H9 (cell line): ENCODE data around the gene BLOC1S5. TPM values are rescaled to one million over a fixed set of nuclear protein-coding genes. Genes with fewer than 3 reads are reported as not detected.

Source experiments
- DNase-seq: peaks from one replicate; pipeline ENCODE4 v3.0.0-alpha.2; 2017
- H2AFZ ChIP-seq: one replicate; pipeline ENCODE4 v1.6.1; 2013; ENCODE audit warnings: mild to moderate bottlenecking, low read length, control low read depth, moderate library complexity
- H2AK5ac ChIP-seq: 2 replicates; pipeline ENCODE4 v1.6.1; 2013; ENCODE audit warnings: low read length, control low read depth, mixed read lengths; ENCODE audit not compliant: insufficient read length
- H2BK120ac ChIP-seq: one replicate; pipeline ENCODE4 v1.6.1; 2013; ENCODE audit warnings: low read depth, mild to moderate bottlenecking, low read length, control low read depth, inconsistent platforms; ENCODE audit not compliant: poor library complexity, severe bottlenecking
- H2BK12ac ChIP-seq: 2 replicates; pipeline ENCODE4 v1.6.1; 2013; ENCODE audit warnings: low read length, control low read depth, mixed read lengths, low read depth; ENCODE audit not compliant: insufficient read length
- H2BK15ac ChIP-seq: 2 replicates; pipeline ENCODE4 v1.6.1; 2013; ENCODE audit warnings: low read depth, low read length, control low read depth
- H2BK20ac ChIP-seq: one replicate; pipeline ENCODE4 v1.6.1; 2013; ENCODE audit warnings: low read depth, mild to moderate bottlenecking, low read length, control low read depth, inconsistent platforms; ENCODE audit not compliant: poor library complexity, severe bottlenecking
- H2BK5ac ChIP-seq: 2 replicates; pipeline ENCODE4 v1.6.1; 2013; ENCODE audit warnings: low read length, control low read depth, mixed read lengths; ENCODE audit not compliant: insufficient read length
- H3K14ac ChIP-seq: 2 replicates; pipeline ENCODE4 v1.6.1; 2013; ENCODE audit warnings: low read length, control low read depth; ENCODE audit not compliant: insufficient read depth
- H3K18ac ChIP-seq: 2 replicates; pipeline ENCODE4 v1.6.1; 2013; ENCODE audit warnings: low read depth, mild to moderate bottlenecking, mixed read lengths, low read length, control low read depth; ENCODE audit not compliant: insufficient read length
- H3K23ac ChIP-seq: 2 replicates; pipeline ENCODE4 v1.6.1; 2013; ENCODE audit warnings: low read length, control low read depth, mixed read lengths, low read depth; ENCODE audit not compliant: insufficient read length
- H3K23me2 ChIP-seq: 2 replicates; pipeline ENCODE4 v1.6.1; 2013; ENCODE audit warnings: low read depth, mild to moderate bottlenecking, mixed read lengths, low read length, control low read depth; ENCODE audit not compliant: insufficient read length, poor library complexity, severe bottlenecking
- H3K27ac ChIP-seq: 2 replicates; pipeline ENCODE4 v1.5.1; 2013; ENCODE audit warnings: low read length, control low read depth, mixed read lengths, low read depth; ENCODE audit not compliant: insufficient read length
- H3K27me3 ChIP-seq: 2 replicates; pipeline ENCODE4 v1.6.1; 2013; ENCODE audit warnings: low read length, control low read depth, inconsistent platforms; ENCODE audit not compliant: insufficient read depth
- H3K4ac ChIP-seq: 2 replicates; pipeline ENCODE4 v1.6.1; 2013; ENCODE audit warnings: low read depth, mild to moderate bottlenecking, control low read depth, inconsistent platforms, low read length, moderate library complexity
- H3K4me1 ChIP-seq: 2 replicates; pipeline ENCODE4 v1.6.1; 2013; ENCODE audit warnings: low read length, control low read depth, inconsistent platforms; ENCODE audit not compliant: insufficient read depth
- H3K4me2 ChIP-seq: 2 replicates; pipeline ENCODE4 v1.6.1; 2013; ENCODE audit warnings: low read length, control low read depth, mixed read lengths; ENCODE audit not compliant: insufficient read length, insufficient read depth
- H3K56ac ChIP-seq: 2 replicates; pipeline ENCODE4 v1.6.1; 2013; ENCODE audit warnings: low read depth, mild to moderate bottlenecking, mixed read lengths, low read length, control low read depth; ENCODE audit not compliant: insufficient read length
- H3K79me1 ChIP-seq: 2 replicates; pipeline ENCODE4 v1.6.1; 2013; ENCODE audit warnings: low read depth, mild to moderate bottlenecking, moderate library complexity, low read length, control low read depth, inconsistent platforms; ENCODE audit not compliant: insufficient read depth, poor library complexity, severe bottlenecking
- H3K79me2 ChIP-seq: 2 replicates; pipeline ENCODE4 v1.6.1; 2013; ENCODE audit warnings: low read length, control low read depth, inconsistent platforms; ENCODE audit not compliant: insufficient read depth
- H3K9ac ChIP-seq: 2 replicates; pipeline ENCODE4 v1.6.1; 2013; ENCODE audit warnings: low read length, control low read depth, mixed read lengths; ENCODE audit not compliant: insufficient read length; ENCODE audit errors: extremely low read depth
- H3K9me3 ChIP-seq: one replicate; pipeline ENCODE4 v1.6.1; 2013; ENCODE audit warnings: low read depth, low read length, inconsistent platforms; ENCODE audit not compliant: control insufficient read depth
- H3T11ph ChIP-seq: one replicate; pipeline ENCODE4 v1.6.1; 2013; ENCODE audit warnings: mild to moderate bottlenecking, low read length, control low read depth, inconsistent platforms
- H4K20me1 ChIP-seq: one replicate; pipeline ENCODE4 v1.6.1; 2013; ENCODE audit not compliant: control insufficient read depth, insufficient read length, insufficient read depth
- H4K5ac ChIP-seq: 2 replicates; pipeline ENCODE4 v1.6.1; 2013; ENCODE audit warnings: low read depth, mild to moderate bottlenecking, mixed read lengths, low read length, control low read depth; ENCODE audit not compliant: insufficient read length
- H4K8ac ChIP-seq: replicated peaks from 2 replicates; pipeline ENCODE4 v1.6.1; 2013; ENCODE audit warnings: low read length, control low read depth, mixed read lengths, low read depth; ENCODE audit not compliant: insufficient read length
- H4K91ac ChIP-seq: 2 replicates; pipeline ENCODE4 v1.6.1; 2013; ENCODE audit warnings: low read depth, mild to moderate bottlenecking, moderate library complexity, mixed read lengths, low read length, control low read depth; ENCODE audit not compliant: insufficient read length
- H3K27ac Mint-ChIP-seq, 3 experiments: 2 replicates in 2 of 3; 3 replicates in 1 of 3; pipeline ENCODE4 v1.8.0; 2020 to 2021; ENCODE audit warnings: mixed read lengths in 3 of 3, mild to moderate bottlenecking in 1 of 3, moderate library complexity in 1 of 3
- H3K27me3 Mint-ChIP-seq: 2 replicates; pipeline ENCODE4 v1.8.0; 2021; ENCODE audit warnings: low read depth, mild to moderate bottlenecking, moderate library complexity, mixed read lengths
- H3K36me3 Mint-ChIP-seq, 3 experiments: 2 replicates in 2 of 3; 3 replicates in 1 of 3; pipeline ENCODE4 v1.8.0; 2020 to 2021; ENCODE audit warnings: low read depth in 3 of 3, mixed read lengths in 3 of 3; ENCODE audit not compliant: insufficient read depth in 1 of 3
- H3K4me1 Mint-ChIP-seq, 2 experiments: 2 replicates each; pipeline ENCODE4 v1.8.0; 2020; ENCODE audit warnings: mixed read lengths in 2 of 2
- H3K4me3 Mint-ChIP-seq, 2 experiments: 2 replicates in 1 of 2; 3 replicates in 1 of 2; pipeline ENCODE4 v1.8.0; 2020 to 2021; ENCODE audit warnings: mild to moderate bottlenecking in 2 of 2, mixed read lengths in 2 of 2, moderate library complexity in 1 of 2
- H3K9me3 Mint-ChIP-seq, 2 experiments: 2 replicates in 1 of 2; 3 replicates in 1 of 2; pipeline ENCODE4 v1.8.0; 2020; ENCODE audit warnings: mild to moderate bottlenecking in 2 of 2, mixed read lengths in 2 of 2, moderate library complexity in 1 of 2
- CTCF ChIP-seq: fragments of 200-600 bp; sonication (generic); conservative IDR thresholded peaks from 3 replicates; pipeline ENCODE4 v1.8.0; 2021; ENCODE audit warnings: antibody characterized with exemption, mild to moderate bottlenecking
- WGBS: extraction: QIAGEN DNeasy Blood & Tissue Kit; methylation state at CpG from one replicate; pipeline ENCODE4 v1.1.7; 2013; ENCODE audit warnings: missing lambda C conversion rate, low lambda C conversion rate, mixed read lengths; ENCODE audit not compliant: insufficient read length; ENCODE audit errors: extremely low coverage; 5-methylcytosine and 5-hydroxymethylcytosine counted together
- total RNA-seq: library from RNA; stranded (reverse); gene quantifications from 2 replicates; pipeline ENCODE4 v1.2.1, GENCODE V29; 2021

BLOC1S5 gene
- total RNA-seq, 1 experiment from 2014 or later = 15.6 TPM

GRCh38 chr6:8029243-8029870 lies 34.8 kb downstream of the BLOC1S5 start:
- Histone ChIP-seq H3K23me2 (no peaks in the 10 kb centered on the region), H3K14ac (peak overlapping the region; percentile 28; the same call in 1 of the 2 replicates), H3K4ac (no peak overlapping the region), H2AK5ac (no peak overlapping the region), H3K4me1 (peaks cover 3% of the 10 kb centered on the region; the same call in 1 of the 2 replicates), H2BK20ac (no peak overlapping the region), H3K4me2 (no peak overlapping the region), H4K91ac (no peak overlapping the region), H2BK120ac (no peak overlapping the region), H3K9me3 (no peaks in the 10 kb centered on the region), H3K23ac (no peak overlapping the region), H3K79me1 (no peaks in the 10 kb centered on the region), H4K20me1 (no peaks in the 10 kb centered on the region), H3T11ph (no peak overlapping the region), H2BK12ac (no peak overlapping the region), H4K8ac (no peak overlapping the region), H3K79me2 (no peaks in the 10 kb centered on the region; the same call in 1 of the 2 replicates), H2AFZ (no peak overlapping the region), H4K5ac (no peak overlapping the region), H3K27ac (no peak overlapping the region), H2BK5ac (no peak overlapping the region), H3K9ac (no peak overlapping the region), H3K18ac (no peak overlapping the region), H3K56ac (no peak overlapping the region), H3K27me3 (no peaks in the 10 kb centered on the region), H2BK15ac (0 out of 2 replicates have a peak overlapping the region, but pooled peaks have one; percentile 58)
- H3K27me3 Mint-ChIP-seq = no peaks in the 10 kb centered on the region
- DNase-seq = no peak
- no peak for TF ChIP-seq CTCF
- H3K27ac Mint-ChIP-seq = peak overlapping the region in 1 of 3 experiments; percentile 12; a peak in 2 of 7 replicates
- H3K4me1 Mint-ChIP-seq = peaks cover 13 to 14% of the 10 kb centered on the region in 2 experiments; a peak in 3 of 4 replicates
- no peak overlapping the region; a peak in 1 of 5 replicates for H3K4me3 Mint-ChIP-seq
- peaks cover 11 to 15% (median 14%) of the 10 kb centered on the region in 3 experiments for H3K36me3 Mint-ChIP-seq
- WGBS = no CpG with 5 or more reads among the region's 6 CpGs
- peaks cover 8 to 12% of the 10 kb centered on the region in 2 experiments; a peak in 4 of 5 replicates for H3K9me3 Mint-ChIP-seq
